Measurements from ENCODE around the gene KRTAP4-2.

DNA sequence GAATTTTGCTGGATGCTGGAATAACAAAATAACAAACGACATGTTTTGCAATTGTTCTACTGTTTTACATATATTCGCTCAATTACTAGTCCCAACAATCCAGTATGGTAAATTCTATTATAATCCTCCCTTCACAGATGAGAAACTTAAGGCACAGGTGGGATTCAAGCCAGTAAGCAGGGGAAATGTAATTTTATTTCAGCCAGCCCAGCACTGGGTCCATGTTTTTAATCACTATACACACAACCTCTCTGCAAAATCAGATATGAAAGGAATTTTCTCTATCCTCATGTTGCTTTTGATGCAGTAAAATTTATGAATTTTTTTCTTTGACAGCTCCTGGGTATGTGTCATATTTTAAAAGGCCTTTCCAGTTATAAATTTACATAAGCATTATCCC lies 32.8 kb downstream of the KRTAP4-2 start:
- TF ChIP-seq NFRKB (IDR thresholded peaks at IDR 0.05) (no peak), ARNT (IDR thresholded peaks at IDR 0.05) (no peak)
